WTC11 (cell line): ENCODE measurements around the gene LEAP2. TPM values are rescaled to one million over a fixed set of nuclear protein-coding genes. Genes with fewer than 3 reads are reported as not detected.

Experiments
- ATAC-seq: fragments of 200-7000 bp; cut with Tn5 transposase; 2 replicates; pipeline ENCODE4 v1.10.0; 2021; ENCODE audit warnings: mild to moderate bottlenecking, moderate library complexity
- CTCF ChIA-PET: fragments of 300-600 bp; sonication (Branson Sonifier 250); formaldehyde crosslinking; loops from one replicate; lab custom pipeline; 2021; ENCODE audit warnings: antibody characterized with exemption; lab: Charles Lee
- POLR2A ChIA-PET: fragments of 350-600 bp; sonication (Branson Sonifier 250); formaldehyde crosslinking; loops from one replicate; lab custom pipeline; 2021; ENCODE audit warnings: antibody characterized with exemption; lab: Charles Lee
- DNase-seq: peaks from one replicate; pipeline ENCODE4 v3.0.0; 2021; ENCODE audit warnings: low spot score
- H3K27ac Mint-ChIP-seq: 2 replicates; pipeline ENCODE4 v1.8.0; 2021; ENCODE audit warnings: mixed read lengths
- H3K27me3 Mint-ChIP-seq: 2 replicates; pipeline ENCODE4 v1.8.0; 2021; ENCODE audit warnings: low read depth, mild to moderate bottlenecking, moderate library complexity, mixed read lengths
- H3K36me3 Mint-ChIP-seq: 2 replicates; pipeline ENCODE4 v1.8.0; 2021; ENCODE audit warnings: mixed read lengths
- H3K4me1 Mint-ChIP-seq: 2 replicates; pipeline ENCODE4 v1.8.0; 2022; ENCODE audit warnings: mixed read lengths
- H3K4me3 Mint-ChIP-seq: 2 replicates; pipeline ENCODE4 v1.8.0; 2021; ENCODE audit warnings: mild to moderate bottlenecking, moderate library complexity, mixed read lengths
- H3K9me3 Mint-ChIP-seq: 2 replicates; pipeline ENCODE4 v1.8.0; 2021; ENCODE audit warnings: mixed read lengths
- CREM ChIP-seq: sonication (generic); formaldehyde crosslinking; IDR thresholded peaks from 2 replicates; pipeline ENCODE4 v1.8.1; 2022; ENCODE audit warnings: mild to moderate bottlenecking, missing genetic modification reagents, moderate library complexity
- EMX1 ChIP-seq: fragments of 250-450 bp; sonication (Bioruptor Pico); IDR thresholded peaks from 2 replicates; pipeline ENCODE4 v1.8.0; 2021; ENCODE audit warnings: mild to moderate bottlenecking
- FOXK1 ChIP-seq: sonication (generic); formaldehyde crosslinking; IDR thresholded peaks from 2 replicates; pipeline ENCODE4 v1.8.0; 2022; ENCODE audit warnings: mild to moderate bottlenecking, moderate library complexity, missing genetic modification reagents
- GTF2I ChIP-seq: fragments of 250-450 bp; sonication (Bioruptor Pico); conservative IDR thresholded peaks from 2 replicates; pipeline ENCODE4 v1.4.0; 2021; ENCODE audit warnings: mild to moderate bottlenecking
- IRF2 ChIP-seq: sonication (generic); formaldehyde crosslinking; IDR thresholded peaks from 2 replicates; pipeline ENCODE4 v1.8.0; 2022; ENCODE audit warnings: low read depth, missing genetic modification reagents, borderline replicate concordance
- JUN ChIP-seq: sonication (generic); formaldehyde crosslinking; IDR thresholded peaks from 2 replicates; pipeline ENCODE4 v1.8.0; 2023; ENCODE audit warnings: mild to moderate bottlenecking, missing genetic modification reagents
- KAT7 ChIP-seq: sonication (generic); formaldehyde crosslinking; IDR thresholded peaks from 2 replicates; pipeline ENCODE4 v1.8.1; 2023; ENCODE audit warnings: missing genetic modification reagents, mild to moderate bottlenecking, borderline replicate concordance
- MYBL2 ChIP-seq: sonication (generic); formaldehyde crosslinking; IDR thresholded peaks from 2 replicates; pipeline ENCODE4 v1.8.1; 2023; ENCODE audit warnings: mild to moderate bottlenecking, moderate library complexity, missing genetic modification reagents
- NR1H2 ChIP-seq: sonication (generic); formaldehyde crosslinking; IDR thresholded peaks from 2 replicates; pipeline ENCODE4 v1.9.0; 2021; ENCODE audit warnings: mild to moderate bottlenecking, moderate library complexity, missing genetic modification reagents
- NR2C2 ChIP-seq: sonication (generic); formaldehyde crosslinking; IDR thresholded peaks from 2 replicates; pipeline ENCODE4 v1.8.0; 2022; ENCODE audit warnings: mild to moderate bottlenecking, missing genetic modification reagents
- OVOL2 ChIP-seq: fragments of 250-450 bp; sonication (Bioruptor Pico); IDR thresholded peaks from 2 replicates; pipeline ENCODE4 v1.9.0; 2021; ENCODE audit warnings: mild to moderate bottlenecking, borderline replicate concordance
- SP1 ChIP-seq: sonication (generic); formaldehyde crosslinking; conservative IDR thresholded peaks from 2 replicates; pipeline ENCODE4 v1.8.1; 2022; ENCODE audit warnings: missing genetic modification reagents
- ZBTB21 ChIP-seq: sonication (generic); formaldehyde crosslinking; IDR thresholded peaks from 2 replicates; pipeline ENCODE4 v1.8.1; 2023; ENCODE audit warnings: mild to moderate bottlenecking, missing genetic modification reagents, borderline replicate concordance
- ZNF138 ChIP-seq: sonication (generic); formaldehyde crosslinking; conservative IDR thresholded peaks from 2 replicates; pipeline ENCODE4 v1.8.1; 2022; ENCODE audit warnings: mild to moderate bottlenecking, moderate library complexity, missing genetic modification reagents
- ZNF232 ChIP-seq: sonication (generic); formaldehyde crosslinking; IDR thresholded peaks from 2 replicates; pipeline ENCODE4 v1.8.0; 2022; ENCODE audit warnings: mild to moderate bottlenecking, missing genetic modification reagents
- total RNA-seq: library from RNA; stranded (reverse); gene quantifications from 3 replicates; pipeline ENCODE4 v1.2.3, GENCODE V29; 2021
- TF ChIP-seq, protein P1 (sequence below): fragments of 250-450 bp; sonication (Bioruptor Pico); IDR thresholded peaks from 2 replicates; pipeline ENCODE4 v1.9.0; 2021; ENCODE audit warnings: mild to moderate bottlenecking
- TF ChIP-seq, protein P2 (sequence below): sonication (generic); formaldehyde crosslinking; IDR thresholded peaks from 2 replicates; pipeline ENCODE4 v1.8.1; 2023; ENCODE audit warnings: mild to moderate bottlenecking, missing genetic modification reagents, moderate library complexity
- TF ChIP-seq, protein P3 (sequence below): sonication (generic); formaldehyde crosslinking; IDR thresholded peaks from 2 replicates; pipeline ENCODE4 v1.8.0; 2022; ENCODE audit warnings: missing genetic modification reagents
- TF ChIP-seq, protein P4 (sequence below): sonication (generic); formaldehyde crosslinking; IDR thresholded peaks from 2 replicates; pipeline ENCODE4 v1.8.1; 2023; ENCODE audit warnings: mild to moderate bottlenecking, missing genetic modification reagents, borderline replicate concordance
- TF ChIP-seq, protein P5 (sequence below): sonication (generic); formaldehyde crosslinking; IDR thresholded peaks from 2 replicates; pipeline ENCODE4 v1.8.0; 2023; ENCODE audit warnings: mild to moderate bottlenecking, missing genetic modification reagents
- TF ChIP-seq, protein P6 (sequence below): sonication (generic); formaldehyde crosslinking; IDR thresholded peaks from 2 replicates; pipeline ENCODE4 v1.8.1; 2022; ENCODE audit warnings: mild to moderate bottlenecking, missing genetic modification reagents, moderate library complexity, borderline replicate concordance

The LEAP2 gene
- total RNA-seq, 1 experiment from 2014 or later = 2.0 TPM

DNA sequence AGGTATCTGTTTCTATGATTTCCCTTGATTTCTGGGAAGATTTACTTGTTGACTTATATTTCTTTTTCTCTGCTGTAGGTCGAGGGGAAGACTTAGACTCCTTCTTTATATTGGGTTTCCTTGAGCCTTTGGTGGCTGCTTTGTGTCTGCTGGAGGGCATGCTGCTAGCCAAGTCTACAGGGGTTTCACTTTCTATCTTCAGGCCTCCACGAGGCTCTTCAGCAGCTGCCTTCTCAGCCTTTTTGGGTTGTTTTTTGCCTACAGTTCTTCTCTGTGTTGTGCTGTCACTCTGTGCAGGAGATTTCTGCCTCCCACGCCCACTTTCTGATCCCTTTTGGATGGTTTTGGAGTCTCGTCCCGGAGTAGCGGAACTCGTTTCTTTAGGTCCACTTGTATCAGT lies 23.2 kb downstream of the LEAP2 start:
- no peak overlapping the region for H3K27ac Mint-ChIP-seq
- H3K27me3 Mint-ChIP-seq = no peaks in the 10 kb centered on the region
- CTCF ChIA-PET = no interaction called here
- ATAC-seq = no peak
- H3K4me1 Mint-ChIP-seq = no peaks in the 10 kb centered on the region
- no peak for TF ChIP-seq FOXK1 (CRISPR knock-in tag)
- TF ChIP-seq, protein P1, sequence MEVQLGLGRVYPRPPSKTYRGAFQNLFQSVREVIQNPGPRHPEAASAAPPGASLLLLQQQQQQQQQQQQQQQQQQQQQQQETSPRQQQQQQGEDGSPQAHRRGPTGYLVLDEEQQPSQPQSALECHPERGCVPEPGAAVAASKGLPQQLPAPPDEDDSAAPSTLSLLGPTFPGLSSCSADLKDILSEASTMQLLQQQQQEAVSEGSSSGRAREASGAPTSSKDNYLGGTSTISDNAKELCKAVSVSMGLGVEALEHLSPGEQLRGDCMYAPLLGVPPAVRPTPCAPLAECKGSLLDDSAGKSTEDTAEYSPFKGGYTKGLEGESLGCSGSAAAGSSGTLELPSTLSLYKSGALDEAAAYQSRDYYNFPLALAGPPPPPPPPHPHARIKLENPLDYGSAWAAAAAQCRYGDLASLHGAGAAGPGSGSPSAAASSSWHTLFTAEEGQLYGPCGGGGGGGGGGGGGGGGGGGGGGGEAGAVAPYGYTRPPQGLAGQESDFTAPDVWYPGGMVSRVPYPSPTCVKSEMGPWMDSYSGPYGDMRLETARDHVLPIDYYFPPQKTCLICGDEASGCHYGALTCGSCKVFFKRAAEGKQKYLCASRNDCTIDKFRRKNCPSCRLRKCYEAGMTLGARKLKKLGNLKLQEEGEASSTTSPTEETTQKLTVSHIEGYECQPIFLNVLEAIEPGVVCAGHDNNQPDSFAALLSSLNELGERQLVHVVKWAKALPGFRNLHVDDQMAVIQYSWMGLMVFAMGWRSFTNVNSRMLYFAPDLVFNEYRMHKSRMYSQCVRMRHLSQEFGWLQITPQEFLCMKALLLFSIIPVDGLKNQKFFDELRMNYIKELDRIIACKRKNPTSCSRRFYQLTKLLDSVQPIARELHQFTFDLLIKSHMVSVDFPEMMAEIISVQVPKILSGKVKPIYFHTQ (CRISPR knock-in tag) = no peak
- no peak for TF ChIP-seq OVOL2 (CRISPR knock-in tag)
- TF ChIP-seq ZNF232 (CRISPR knock-in tag) = no peak
- TF ChIP-seq NR1H2 = no peak
- no peak for TF ChIP-seq ZBTB21 (CRISPR knock-in tag)
- TF ChIP-seq, protein P2, sequence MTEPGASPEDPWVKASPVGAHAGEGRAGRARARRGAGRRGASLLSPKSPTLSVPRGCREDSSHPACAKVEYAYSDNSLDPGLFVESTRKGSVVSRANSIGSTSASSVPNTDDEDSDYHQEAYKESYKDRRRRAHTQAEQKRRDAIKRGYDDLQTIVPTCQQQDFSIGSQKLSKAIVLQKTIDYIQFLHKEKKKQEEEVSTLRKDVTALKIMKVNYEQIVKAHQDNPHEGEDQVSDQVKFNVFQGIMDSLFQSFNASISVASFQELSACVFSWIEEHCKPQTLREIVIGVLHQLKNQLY (CRISPR knock-in tag) = no peak
- TF ChIP-seq GTF2I (CRISPR knock-in tag) = no peak
- TF ChIP-seq JUN (CRISPR knock-in tag) = no peak
- TF ChIP-seq SP1 (CRISPR knock-in tag) = no peak
- TF ChIP-seq, protein P3, sequence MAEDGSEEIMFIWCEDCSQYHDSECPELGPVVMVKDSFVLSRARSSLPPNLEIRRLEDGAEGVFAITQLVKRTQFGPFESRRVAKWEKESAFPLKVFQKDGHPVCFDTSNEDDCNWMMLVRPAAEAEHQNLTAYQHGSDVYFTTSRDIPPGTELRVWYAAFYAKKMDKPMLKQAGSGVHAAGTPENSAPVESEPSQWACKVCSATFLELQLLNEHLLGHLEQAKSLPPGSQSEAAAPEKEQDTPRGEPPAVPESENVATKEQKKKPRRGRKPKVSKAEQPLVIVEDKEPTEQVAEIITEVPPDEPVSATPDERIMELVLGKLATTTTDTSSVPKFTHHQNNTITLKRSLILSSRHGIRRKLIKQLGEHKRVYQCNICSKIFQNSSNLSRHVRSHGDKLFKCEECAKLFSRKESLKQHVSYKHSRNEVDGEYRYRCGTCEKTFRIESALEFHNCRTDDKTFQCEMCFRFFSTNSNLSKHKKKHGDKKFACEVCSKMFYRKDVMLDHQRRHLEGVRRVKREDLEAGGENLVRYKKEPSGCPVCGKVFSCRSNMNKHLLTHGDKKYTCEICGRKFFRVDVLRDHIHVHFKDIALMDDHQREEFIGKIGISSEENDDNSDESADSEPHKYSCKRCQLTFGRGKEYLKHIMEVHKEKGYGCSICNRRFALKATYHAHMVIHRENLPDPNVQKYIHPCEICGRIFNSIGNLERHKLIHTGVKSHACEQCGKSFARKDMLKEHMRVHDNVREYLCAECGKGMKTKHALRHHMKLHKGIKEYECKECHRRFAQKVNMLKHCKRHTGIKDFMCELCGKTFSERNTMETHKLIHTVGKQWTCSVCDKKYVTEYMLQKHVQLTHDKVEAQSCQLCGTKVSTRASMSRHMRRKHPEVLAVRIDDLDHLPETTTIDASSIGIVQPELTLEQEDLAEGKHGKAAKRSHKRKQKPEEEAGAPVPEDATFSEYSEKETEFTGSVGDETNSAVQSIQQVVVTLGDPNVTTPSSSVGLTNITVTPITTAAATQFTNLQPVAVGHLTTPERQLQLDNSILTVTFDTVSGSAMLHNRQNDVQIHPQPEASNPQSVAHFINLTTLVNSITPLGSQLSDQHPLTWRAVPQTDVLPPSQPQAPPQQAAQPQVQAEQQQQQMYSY (CRISPR knock-in tag) = no peak
- TF ChIP-seq, all 79 proteins: peak for 0
- DNase-seq = no peak
- H3K4me3 Mint-ChIP-seq = no peak overlapping the region
- POLR2A ChIA-PET = no interaction called here
- H3K9me3 Mint-ChIP-seq = no peaks in the 10 kb centered on the region
- peaks cover 59% of the 10 kb centered on the region for H3K36me3 Mint-ChIP-seq

DNA sequence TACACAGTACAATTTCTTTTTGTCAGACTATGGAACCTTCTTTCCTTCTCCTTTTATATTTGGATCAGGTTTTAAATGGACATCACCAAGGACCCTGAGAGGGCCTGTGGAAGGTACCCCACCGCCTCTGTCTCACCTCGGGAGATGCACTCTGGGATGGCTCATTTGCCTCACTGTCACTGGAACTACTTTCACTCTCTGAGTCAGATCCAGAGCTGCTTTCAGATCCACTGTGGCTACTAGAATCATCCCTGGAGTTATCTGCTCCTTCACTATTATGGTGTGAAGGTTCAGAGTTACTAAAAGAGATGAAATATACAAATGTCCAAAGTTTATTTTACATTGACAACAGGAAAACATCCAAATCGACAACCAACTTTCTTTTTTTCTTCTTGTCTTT lies 24.6 kb downstream of the LEAP2 start:
- Mint-ChIP-seq H3K36me3 (peaks cover 47% of the 10 kb centered on the region), H3K27ac (no peak overlapping the region), H3K27me3 (no peaks in the 10 kb centered on the region), H3K4me1 (no peaks in the 10 kb centered on the region), H3K9me3 (no peaks in the 10 kb centered on the region), H3K4me3 (no peak overlapping the region)
- ATAC-seq (no peak), DNase-seq (no peak)
- ChIA-PET POLR2A (no interaction called here), CTCF (no interaction called here)
- TF ChIP-seq MYBL2 (CRISPR knock-in tag) = no peak
- TF ChIP-seq, protein P2 (CRISPR knock-in tag) = no peak
- TF ChIP-seq, protein P4, sequence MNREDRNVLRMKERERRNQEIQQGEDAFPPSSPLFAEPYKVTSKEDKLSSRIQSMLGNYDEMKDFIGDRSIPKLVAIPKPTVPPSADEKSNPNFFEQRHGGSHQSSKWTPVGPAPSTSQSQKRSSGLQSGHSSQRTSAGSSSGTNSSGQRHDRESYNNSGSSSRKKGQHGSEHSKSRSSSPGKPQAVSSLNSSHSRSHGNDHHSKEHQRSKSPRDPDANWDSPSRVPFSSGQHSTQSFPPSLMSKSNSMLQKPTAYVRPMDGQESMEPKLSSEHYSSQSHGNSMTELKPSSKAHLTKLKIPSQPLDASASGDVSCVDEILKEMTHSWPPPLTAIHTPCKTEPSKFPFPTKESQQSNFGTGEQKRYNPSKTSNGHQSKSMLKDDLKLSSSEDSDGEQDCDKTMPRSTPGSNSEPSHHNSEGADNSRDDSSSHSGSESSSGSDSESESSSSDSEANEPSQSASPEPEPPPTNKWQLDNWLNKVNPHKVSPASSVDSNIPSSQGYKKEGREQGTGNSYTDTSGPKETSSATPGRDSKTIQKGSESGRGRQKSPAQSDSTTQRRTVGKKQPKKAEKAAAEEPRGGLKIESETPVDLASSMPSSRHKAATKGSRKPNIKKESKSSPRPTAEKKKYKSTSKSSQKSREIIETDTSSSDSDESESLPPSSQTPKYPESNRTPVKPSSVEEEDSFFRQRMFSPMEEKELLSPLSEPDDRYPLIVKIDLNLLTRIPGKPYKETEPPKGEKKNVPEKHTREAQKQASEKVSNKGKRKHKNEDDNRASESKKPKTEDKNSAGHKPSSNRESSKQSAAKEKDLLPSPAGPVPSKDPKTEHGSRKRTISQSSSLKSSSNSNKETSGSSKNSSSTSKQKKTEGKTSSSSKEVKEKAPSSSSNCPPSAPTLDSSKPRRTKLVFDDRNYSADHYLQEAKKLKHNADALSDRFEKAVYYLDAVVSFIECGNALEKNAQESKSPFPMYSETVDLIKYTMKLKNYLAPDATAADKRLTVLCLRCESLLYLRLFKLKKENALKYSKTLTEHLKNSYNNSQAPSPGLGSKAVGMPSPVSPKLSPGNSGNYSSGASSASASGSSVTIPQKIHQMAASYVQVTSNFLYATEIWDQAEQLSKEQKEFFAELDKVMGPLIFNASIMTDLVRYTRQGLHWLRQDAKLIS (CRISPR knock-in tag) = no peak
- no peak for TF ChIP-seq IRF2 (CRISPR knock-in tag)
- TF ChIP-seq, protein P5, sequence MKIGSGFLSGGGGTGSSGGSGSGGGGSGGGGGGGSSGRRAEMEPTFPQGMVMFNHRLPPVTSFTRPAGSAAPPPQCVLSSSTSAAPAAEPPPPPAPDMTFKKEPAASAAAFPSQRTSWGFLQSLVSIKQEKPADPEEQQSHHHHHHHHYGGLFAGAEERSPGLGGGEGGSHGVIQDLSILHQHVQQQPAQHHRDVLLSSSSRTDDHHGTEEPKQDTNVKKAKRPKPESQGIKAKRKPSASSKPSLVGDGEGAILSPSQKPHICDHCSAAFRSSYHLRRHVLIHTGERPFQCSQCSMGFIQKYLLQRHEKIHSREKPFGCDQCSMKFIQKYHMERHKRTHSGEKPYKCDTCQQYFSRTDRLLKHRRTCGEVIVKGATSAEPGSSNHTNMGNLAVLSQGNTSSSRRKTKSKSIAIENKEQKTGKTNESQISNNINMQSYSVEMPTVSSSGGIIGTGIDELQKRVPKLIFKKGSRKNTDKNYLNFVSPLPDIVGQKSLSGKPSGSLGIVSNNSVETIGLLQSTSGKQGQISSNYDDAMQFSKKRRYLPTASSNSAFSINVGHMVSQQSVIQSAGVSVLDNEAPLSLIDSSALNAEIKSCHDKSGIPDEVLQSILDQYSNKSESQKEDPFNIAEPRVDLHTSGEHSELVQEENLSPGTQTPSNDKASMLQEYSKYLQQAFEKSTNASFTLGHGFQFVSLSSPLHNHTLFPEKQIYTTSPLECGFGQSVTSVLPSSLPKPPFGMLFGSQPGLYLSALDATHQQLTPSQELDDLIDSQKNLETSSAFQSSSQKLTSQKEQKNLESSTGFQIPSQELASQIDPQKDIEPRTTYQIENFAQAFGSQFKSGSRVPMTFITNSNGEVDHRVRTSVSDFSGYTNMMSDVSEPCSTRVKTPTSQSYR = no peak
- TF ChIP-seq KAT7 (CRISPR knock-in tag) = no peak
- no peak for TF ChIP-seq EMX1
- TF ChIP-seq, protein P6, sequence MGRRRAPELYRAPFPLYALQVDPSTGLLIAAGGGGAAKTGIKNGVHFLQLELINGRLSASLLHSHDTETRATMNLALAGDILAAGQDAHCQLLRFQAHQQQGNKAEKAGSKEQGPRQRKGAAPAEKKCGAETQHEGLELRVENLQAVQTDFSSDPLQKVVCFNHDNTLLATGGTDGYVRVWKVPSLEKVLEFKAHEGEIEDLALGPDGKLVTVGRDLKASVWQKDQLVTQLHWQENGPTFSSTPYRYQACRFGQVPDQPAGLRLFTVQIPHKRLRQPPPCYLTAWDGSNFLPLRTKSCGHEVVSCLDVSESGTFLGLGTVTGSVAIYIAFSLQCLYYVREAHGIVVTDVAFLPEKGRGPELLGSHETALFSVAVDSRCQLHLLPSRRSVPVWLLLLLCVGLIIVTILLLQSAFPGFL = no peak
- TF ChIP-seq ZNF138 (CRISPR knock-in tag) = no peak
- no peak for TF ChIP-seq NR2C2 (CRISPR knock-in tag)
- no peak for TF ChIP-seq CREM (CRISPR knock-in tag)
